ENCODE measurements around the gene ISOC2. TPM values are rescaled to one million over a fixed set of nuclear protein-coding genes. Genes with fewer than 3 reads are reported as not detected.

ISOC2 gene
- total and polyA plus RNA-seq, 2 donors (not counting 3 experiments of a cell fraction or from before 2014, with no cell fraction given) = 49.3 to 68.7 TPM

DNA sequence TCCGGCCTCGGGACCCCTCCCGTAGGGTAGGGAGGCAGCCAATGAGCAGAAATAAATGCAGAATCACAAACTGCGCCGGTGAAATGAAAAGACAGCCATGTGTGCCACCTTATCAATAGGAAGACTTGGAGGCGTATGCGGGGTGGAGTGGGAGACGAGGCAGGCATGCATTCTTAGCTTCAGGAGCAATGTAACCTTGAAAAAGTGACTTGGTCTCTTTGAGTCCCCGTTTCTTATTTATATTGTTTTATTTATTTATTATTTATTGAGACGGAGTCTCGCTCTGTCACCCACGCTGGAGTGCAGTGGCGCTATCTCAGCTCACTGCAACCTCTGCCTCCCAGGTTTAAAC lies 42.8 kb upstream of the ISOC2 start:
- Histone ChIP-seq H3K27ac (ENCODE audit: insufficient read depth, low read depth, low read length) (no peak overlapping the region), H3K9ac (replicated peaks; ENCODE audit: extremely low read depth, insufficient read depth, low read length) (no peak overlapping the region), H3K27me3 (ENCODE audit: control insufficient read depth in 2 of 2, insufficient read depth in 2 of 2, low read length in 2 of 2) (peaks cover 0 to 1% of the 10 kb centered on the region in 2 experiments), H3K9me1 (replicated peaks; ENCODE audit: control insufficient read depth, extremely low read depth, insufficient read depth, low read length) (no peaks in the 10 kb centered on the region), H3K4me3 (replicated peaks in 1 of 3; ENCODE audit: insufficient read depth in 1 of 3, low read depth in 1 of 3, low read length in 3 of 3) (no peak overlapping the region), H3K79me2 (ENCODE audit: control insufficient read depth, insufficient read depth, low read length) (no peaks in the 10 kb centered on the region), H3K36me3 (ENCODE audit: control insufficient read depth in 2 of 2, extremely low read depth in 1 of 2, insufficient read depth in 2 of 2, low read length in 2 of 2) (no peaks in the 10 kb centered on the region), H3K4me2 (ENCODE audit: insufficient read depth, low read length) (no peak overlapping the region), H3K9me3 (replicated peaks; ENCODE audit: control insufficient read depth, insufficient read depth, low read length) (no peaks in the 10 kb centered on the region), H4K20me1 (replicated peaks; ENCODE audit: control insufficient read depth, extremely low read depth, insufficient read depth, low read length) (no peaks in the 10 kb centered on the region), H3K4me1 (ENCODE audit: control insufficient read depth, extremely low read depth, insufficient read depth, low read length) (no peaks in the 10 kb centered on the region), H2AFZ (ENCODE audit: low read depth, low read length) (no peak overlapping the region)
- FAIRE-seq = no peak
- ChIA-PET POLR2A (interaction anchor here (0.7 to 1.4 kb wide), 3 partner anchors 16 to 37 kb away, joined by 3 to 7 read pairs (median 5); partner anchors contain the start of gene ZNF628), CTCF (interaction anchor here (0.6 to 5.4 kb wide), 48 partner anchors 8 to 623 kb away, joined by 3 to 298 read pairs (median 5); partner anchors contain the start of genes FIZ1, ISOC2, KMT5C and NAT14)
- intact Hi-C loops (cut with micrococcal nuclease) = loop anchor here (1.0 to 2.0 kb wide), 4 partner anchors 17 to 363 kb away; no protein-coding TSS in a partner anchor
- no TSS peak for BruUV-seq (replicated peaks)
- TF ChIP-seq POLR2A (IDR thresholded peaks at IDR 0.05; ENCODE audit: low read depth, low read length) (no peak), EZH2 (IDR thresholded peaks at IDR 0.05; ENCODE audit: borderline replicate concordance, low read depth, low read length, severe bottlenecking) (no peak), JUN (IDR thresholded peaks at IDR 0.05; ENCODE audit: borderline replicate concordance, insufficient read depth, insufficient read length, low read depth) (no peak), GATA2 (IDR thresholded peaks at IDR 0.05; ENCODE audit: insufficient read depth, insufficient read length, low read depth, low read length) (no peak), FOS (IDR thresholded peaks at IDR 0.05; ENCODE audit: borderline replicate concordance, insufficient read depth, low read length) (no peak), POLR2AphosphoS5 (IDR thresholded peaks at IDR 0.05; ENCODE audit: insufficient read depth, low read depth, low read length) (no peak), MYC (IDR thresholded peaks at IDR 0.05; ENCODE audit: low read depth, low read length) (no peak)
- TF ChIP-seq, protein P1, sequence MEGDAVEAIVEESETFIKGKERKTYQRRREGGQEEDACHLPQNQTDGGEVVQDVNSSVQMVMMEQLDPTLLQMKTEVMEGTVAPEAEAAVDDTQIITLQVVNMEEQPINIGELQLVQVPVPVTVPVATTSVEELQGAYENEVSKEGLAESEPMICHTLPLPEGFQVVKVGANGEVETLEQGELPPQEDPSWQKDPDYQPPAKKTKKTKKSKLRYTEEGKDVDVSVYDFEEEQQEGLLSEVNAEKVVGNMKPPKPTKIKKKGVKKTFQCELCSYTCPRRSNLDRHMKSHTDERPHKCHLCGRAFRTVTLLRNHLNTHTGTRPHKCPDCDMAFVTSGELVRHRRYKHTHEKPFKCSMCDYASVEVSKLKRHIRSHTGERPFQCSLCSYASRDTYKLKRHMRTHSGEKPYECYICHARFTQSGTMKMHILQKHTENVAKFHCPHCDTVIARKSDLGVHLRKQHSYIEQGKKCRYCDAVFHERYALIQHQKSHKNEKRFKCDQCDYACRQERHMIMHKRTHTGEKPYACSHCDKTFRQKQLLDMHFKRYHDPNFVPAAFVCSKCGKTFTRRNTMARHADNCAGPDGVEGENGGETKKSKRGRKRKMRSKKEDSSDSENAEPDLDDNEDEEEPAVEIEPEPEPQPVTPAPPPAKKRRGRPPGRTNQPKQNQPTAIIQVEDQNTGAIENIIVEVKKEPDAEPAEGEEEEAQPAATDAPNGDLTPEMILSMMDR (IDR thresholded peaks at IDR 0.05; ENCODE audit: extremely low read depth in 1 of 2, insufficient read depth in 1 of 2, low read depth in 1 of 2, low read length in 2 of 2) = no peak
- TF ChIP-seq, protein P2, sequence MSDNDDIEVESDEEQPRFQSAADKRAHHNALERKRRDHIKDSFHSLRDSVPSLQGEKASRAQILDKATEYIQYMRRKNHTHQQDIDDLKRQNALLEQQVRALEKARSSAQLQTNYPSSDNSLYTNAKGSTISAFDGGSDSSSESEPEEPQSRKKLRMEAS (IDR thresholded peaks at IDR 0.05; ENCODE audit: insufficient read depth, insufficient read length) = no peak
- no peak for DNase-seq (ENCODE audit: low read depth, low spot score)
- dilution Hi-C loops (cut with MboI; ENCODE audit: extremely low pct_ligation_motif_present, low sequenced_read_pairs) = no loop called here
